Activated CD8-positive, alpha-beta memory T cell treated with anti-CD3 and anti-CD28 coated beads, Interleukin-2, amount 50 U/mL, for 24 hours (primary cell): ENCODE measurements around the gene KCNQ1.

Experiments used
- DNase-seq: peaks from one replicate; pipeline ENCODE4 v3.0.0-alpha.2; 2020; ENCODE audit errors: extremely low read depth

KCNQ1 gene

DNA sequence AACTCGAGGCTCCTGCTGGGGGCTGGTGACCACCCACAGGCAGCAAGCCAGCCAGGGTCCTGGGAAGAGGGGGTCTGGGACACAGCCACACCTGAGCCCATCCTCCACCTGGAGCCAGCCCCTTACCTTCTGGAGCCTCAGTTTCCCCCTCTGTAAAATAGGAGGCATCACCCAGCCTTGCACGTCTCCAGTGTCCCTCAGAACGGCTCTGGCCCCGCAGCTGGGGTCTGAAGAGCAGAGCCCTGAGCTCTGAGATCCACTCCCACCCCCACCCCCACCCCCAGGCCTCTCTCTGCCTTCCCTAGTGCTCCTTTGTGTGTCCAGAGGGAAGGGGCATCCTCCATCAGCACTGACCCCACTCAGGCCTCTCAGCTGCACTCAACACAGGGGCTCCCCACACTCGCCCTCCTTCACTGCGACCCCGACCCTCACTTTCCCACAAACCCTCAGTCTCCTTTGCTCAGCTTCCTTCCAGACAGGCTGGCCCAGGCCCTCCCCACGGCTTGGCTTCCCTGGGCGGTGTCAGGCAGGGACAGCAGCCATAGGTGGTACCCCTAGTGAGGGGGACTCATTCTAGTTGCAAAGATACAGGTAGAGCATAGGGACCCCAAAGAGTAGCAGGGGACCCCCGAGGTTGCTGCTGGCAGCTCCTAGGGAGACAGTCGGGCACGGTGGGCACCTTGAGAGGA lies 288.3 kb downstream of the KCNQ1 start:
- no peak for DNase-seq

DNA sequence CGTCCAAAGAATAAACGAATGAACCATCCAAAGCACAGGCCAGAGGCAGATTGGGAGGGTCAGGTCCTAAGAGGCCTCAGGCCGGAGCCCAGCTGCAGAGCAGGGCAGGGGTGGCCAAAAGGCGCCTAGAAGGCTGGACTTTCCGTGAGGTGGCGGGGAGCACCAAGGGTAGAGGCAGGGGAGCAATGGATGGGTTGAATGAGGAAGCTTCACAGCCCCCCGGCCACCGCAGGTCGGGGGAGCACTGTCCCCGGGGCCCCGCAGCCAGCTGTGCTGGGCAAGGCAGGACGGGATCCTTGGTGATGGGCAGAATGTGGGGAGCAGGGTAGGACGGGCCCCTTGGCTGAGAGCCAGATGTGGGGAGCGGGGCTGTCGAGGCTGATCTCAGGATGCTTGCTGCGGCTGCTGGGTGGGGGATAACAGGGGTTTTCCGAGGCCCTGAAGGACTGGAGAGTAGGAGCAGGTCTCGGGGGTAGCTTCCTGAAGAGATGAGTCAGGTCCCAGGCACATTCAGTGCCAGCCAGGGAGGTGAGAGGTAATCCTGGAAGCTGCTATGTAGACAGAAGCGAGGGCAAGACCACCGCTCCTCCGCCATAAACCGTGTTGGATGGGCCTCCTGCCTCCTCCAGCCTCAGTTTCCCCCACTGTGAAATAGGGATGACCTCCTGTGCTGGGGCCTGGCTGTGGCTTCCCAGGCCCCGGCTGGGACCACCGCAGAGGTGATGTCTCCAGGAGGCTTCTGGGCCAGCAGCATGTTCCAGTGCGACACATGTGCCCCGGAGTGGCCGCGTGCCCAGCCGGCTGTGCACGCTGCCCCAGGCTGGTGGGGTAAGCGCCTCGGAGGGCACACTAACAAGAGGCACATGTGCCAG lies 289.6 kb downstream of the KCNQ1 start:
- no peak for DNase-seq

DNA sequence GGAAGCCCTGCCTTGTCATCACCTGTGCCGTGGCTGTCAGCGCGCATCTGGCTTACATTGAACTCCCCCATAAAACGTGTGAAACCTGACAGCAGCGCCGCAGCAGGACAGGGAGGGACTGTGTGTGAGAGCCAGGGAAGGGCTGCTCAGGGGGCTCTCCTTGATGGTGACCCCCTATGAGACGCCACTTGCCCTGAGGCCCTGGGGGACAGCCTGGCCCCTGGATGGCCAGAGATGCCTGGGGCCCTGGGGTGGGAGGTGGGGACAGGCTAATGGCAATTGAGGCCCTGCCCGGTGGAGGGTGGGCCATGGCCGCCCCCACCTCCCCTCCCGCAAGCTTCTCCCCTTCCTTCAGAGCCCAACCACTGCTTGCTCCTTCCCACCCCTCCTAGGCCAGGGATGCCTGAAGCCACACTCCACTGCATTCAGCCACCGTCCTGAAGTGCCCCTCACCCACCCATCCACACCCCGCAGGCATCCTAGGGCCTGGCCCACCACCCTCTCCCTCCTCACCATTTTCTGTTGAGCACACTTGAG lies 290.3 kb downstream of the KCNQ1 start:
- DNase-seq: no peak

DNA sequence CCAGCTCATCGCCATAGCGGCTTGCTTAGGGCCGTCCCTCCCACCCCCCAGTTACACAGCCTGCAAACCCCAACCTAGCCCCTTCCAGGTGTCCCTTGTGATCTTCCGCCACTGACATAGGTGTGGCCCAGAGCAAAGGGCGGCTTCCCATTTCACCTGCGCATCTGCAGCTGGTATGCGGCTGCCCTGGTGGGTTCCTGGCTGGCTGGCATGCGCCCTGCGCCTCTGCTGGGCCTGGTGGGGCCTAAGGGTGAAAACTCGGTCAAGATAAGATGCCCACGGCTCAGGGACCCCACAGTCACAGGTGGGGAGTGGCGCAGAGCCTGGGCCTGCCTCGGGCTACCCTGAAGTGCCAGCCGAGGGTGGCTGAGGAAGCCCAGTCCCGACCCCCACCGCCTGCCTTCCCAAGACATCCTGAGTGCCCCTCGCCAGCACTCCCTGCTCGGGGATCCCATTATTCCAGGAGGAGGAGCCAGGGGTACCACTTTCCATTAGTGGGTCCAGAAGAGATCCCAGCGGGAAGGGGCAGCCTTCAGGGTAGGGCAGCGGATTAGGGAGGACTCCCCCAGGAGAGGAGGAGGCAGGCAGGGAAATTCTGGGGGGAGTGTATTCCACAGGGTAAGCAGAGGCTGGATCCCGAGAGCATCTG lies 291.9 kb downstream of the KCNQ1 start:
- no peak for DNase-seq

DNA sequence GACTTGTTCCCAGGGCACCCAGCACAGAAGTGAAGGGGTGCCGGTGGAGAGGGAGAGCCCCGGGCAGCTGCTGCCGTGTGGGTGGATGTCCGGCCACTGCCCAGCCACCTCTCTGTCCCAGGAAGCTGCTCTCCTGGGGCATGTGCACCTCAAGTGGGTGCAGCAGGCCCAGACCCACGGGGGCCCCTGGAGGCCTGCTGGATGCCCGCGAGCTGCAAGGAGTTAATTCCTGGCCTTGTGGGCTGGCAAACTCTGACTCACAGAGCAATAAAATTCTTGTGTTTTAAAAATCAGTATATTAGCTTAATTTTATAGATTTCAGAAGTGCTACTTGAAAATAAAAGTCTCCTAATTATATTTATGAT lies 292.4 kb downstream of the KCNQ1 start:
- no peak for DNase-seq

DNA sequence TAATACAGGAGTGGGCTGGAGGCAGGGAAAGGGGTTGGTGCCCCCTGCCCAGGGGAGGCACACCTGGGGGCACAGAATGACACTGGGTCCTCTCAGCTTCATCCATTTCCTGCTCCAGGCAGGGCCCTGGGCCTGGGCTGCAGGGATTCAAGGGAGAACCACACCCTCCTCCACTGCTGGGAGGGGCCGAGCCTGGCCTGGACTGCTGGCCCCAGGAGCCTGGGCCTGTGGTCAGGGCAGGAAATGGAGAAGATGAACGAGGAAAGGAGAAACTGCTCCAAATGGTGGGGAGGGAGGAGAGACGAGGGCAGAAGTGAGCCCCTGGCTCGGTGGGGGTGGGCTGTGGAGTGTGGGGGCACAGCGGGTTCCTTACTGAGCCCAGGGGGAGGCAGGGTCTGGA lies 293.1 kb downstream of the KCNQ1 start:
- no peak for DNase-seq

DNA sequence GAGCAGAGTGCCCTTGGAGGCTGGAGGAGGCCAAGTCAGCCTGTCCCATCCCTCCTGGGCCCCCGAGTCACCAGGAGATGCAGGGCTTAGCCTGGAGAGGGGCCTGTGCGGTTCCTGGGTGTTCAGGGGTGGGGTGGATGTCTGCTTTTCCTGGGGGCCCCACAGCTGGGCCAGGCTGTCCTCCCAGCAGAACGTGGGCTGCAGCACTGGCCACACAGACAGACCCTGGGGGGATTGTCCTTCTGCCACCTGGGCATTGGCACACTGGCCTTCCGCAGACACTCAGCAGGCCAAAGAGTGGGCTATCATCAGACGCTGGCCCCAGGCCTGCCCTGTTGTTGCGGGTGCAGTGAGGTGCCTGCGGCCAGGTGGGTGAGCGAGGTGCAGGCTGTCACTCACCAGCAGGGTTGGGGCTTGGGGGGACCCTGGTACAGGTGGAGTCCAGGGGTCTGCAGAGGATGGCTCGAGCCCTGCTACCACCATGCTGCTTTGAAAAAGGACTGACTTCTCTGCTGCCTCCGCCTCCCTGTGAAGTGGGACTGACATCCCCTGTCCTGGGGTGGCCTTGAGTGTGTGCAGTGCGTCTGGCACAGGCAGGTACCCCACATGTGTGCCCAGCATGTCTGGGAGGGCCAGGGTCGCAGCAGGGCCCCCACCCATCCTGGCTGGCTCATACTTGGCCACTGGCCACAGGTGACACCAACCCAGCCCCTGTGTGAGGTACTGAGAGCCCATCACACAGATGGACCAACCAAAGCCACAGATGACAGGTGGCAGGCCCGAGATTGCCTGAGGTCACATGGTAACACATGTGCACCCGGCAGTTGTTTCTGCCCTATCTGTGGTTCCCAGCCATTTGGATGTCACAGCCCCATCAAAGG lies 294.0 kb downstream of the KCNQ1 start:
- DNase-seq: no peak

DNA sequence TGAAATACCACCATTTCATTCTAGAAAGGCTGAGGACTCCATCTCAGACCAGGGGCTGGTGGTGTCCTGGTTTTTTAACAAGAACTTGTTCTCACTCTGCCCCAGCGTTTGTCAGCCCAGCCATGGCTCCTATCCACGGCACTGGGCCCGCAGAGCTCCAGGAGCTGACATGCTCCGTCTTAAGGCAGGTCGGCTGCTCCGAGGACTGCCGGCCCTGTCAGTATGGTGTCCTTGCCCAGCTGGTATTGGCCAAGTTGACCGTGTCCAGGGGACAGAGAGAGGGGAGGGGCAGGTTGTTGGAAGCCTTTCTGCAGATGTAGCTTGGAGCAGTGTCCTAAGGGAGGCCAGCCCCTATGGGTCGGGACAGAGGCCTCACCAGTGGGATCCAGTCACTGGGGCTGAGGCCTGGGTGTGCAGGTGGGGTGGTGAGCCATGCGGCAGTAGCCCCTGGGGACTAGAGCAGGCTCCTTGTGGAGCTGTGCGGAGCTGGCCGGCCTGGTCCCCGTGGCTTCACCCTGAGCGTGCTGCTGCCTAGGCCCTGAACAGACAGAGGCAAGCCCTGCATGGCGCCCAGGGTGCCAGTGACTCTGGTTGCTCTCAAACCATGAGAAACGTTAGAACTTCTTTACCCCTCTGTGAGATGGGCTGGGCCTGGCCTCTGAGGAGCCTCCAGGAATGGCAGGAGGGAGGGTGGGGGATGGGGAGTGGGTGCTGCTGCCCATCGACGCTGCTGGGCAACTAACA lies 294.9 kb downstream of the KCNQ1 start:
- DNase-seq: no peak

DNA sequence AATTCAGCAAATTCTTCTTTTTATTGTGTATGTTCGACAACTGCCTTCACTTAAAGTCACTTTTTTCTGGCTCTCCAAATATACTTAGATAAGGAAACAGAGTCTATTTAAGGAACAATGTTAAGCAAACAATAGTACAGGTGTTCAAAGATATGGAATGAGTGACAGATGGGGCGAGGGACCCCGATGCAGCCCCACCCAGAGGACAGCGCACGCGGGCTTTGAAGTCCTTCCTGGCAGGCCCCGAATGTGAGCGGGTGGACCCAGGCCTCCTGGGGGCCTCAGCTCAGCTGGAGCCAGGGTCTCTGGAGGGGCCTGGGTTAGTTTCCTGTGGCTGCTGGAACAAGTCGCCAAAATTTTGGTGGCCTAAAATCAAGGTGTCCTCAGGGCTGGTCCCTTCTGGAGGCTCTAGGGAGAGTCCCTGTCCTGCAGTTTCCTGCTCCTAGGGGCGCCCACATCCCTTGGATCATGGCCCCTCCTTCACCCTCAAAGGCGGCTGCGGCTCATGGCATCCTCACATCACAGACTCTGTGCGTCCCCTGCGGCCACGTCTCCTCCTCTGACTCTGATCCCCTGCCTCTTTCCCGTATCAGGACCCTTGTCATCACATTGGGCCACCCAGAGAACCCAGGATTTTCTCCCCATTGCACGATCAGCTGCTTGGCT lies 295.6 kb downstream of the KCNQ1 start:
- DNase-seq: no peak

DNA sequence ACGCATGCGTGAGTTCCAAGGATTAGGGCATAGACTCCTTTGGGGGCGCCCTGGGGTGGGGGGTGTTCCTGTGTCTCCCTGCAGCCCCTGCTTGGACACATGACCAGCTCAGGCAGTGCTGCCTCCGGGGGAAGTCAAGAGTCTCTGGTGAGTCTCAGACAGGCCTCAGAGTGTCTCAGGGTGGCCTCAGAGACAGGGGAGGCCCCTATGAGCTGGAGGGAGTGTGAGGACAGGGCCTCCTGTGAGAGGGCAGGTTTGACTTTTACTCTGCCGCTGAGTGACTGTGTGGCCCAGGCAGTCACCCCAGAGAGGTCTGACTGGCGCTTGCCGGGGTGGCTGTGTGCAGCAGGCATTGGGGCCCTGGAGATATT lies 296.2 kb downstream of the KCNQ1 start:
- no peak for DNase-seq

DNA sequence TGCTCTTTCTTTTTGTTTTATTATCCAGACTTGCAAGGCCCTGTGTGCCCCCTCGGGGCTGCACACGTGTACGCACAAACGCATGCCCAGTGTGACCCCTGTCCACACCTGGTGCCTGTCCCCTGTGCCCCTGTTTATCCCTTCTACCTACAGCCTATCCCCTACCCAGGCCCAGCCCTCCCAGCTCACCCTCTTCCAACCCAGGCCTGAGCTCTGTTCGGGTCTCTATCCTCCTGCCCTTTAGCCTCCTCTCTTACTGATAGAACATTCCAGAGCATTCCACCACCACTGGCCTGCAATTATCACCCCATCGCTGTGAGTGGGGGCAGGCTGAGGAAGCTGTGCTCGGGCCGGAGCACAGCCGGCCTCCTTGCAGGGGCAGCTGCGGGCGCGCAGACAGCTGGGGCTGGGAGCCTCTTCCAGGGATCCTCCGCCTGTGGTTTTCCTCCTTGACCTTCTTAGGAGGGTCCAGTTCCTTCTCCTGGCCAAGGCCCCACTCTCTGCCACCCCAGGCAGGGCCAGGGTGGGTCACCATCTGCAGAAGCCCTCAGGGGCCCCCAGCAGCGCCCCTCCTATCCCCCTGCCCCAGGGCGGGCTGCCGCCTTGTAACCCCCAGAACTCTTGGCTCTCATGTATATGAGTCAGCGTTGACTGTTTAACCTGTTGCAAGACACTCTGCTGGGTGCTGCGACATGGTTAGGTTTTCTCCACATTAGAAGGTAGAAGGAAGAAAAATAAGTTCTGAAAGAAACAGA lies 296.7 kb downstream of the KCNQ1 start:
- DNase-seq: no peak

DNA sequence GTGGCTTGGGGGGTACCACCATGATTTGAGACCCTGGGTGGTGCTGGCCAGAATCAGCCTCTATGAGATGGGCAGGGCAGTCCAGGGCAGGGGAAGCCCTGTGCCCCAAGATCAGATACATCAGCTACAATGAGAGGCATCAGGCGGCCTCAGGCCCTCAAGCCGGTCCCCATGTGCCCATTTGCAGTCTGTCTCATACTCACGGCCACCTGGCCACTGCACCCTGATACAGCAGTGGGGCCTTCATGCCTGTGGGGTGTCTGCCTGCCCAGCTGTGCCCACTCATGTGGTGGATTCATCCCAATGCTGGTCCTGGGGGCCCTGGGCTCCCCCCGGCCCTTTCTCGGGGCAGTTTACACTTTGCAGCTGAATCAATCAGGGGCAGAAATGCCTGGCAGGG lies 297.4 kb downstream of the KCNQ1 start:
- DNase-seq: no peak

DNA sequence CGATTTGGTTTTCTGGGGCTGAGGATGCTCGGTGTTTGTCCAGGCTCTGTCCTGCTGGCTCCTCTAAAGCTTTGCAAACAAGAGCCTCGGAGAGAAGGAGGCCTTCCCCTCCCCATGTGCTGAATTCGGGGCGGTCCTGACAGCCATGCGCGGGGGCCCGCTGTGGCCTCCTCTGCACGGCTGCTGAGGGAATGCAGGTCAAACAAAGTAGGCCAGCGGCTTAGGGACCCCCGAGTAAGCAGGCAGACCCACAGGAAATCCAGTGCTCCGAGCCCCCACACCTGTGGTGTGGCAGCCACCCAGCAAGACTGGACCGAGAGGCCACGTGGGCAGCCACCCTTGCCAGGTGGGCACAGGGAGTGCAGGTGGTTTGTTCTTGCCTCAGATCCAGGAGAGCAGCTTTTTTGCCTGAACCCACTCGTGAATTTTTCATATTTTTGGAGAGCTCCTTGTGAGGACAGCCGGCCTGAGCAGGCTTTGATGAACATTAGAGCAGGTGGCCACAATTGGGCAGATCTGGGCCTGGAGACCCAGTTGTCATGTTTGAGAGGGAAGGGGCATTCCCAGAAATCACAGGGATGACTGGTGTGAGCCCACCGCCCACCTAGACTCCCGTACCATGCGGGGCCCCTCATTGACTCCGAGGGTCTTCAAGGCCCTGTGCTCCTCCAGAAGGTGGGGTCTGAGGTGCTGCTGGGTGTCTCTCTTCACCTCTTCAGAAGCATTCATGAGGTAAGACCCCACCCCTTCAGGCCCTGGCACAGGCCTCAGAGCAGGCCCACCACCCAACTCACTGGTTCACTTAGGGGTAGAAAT lies 298.0 kb downstream of the KCNQ1 start:
- no peak for DNase-seq

DNA sequence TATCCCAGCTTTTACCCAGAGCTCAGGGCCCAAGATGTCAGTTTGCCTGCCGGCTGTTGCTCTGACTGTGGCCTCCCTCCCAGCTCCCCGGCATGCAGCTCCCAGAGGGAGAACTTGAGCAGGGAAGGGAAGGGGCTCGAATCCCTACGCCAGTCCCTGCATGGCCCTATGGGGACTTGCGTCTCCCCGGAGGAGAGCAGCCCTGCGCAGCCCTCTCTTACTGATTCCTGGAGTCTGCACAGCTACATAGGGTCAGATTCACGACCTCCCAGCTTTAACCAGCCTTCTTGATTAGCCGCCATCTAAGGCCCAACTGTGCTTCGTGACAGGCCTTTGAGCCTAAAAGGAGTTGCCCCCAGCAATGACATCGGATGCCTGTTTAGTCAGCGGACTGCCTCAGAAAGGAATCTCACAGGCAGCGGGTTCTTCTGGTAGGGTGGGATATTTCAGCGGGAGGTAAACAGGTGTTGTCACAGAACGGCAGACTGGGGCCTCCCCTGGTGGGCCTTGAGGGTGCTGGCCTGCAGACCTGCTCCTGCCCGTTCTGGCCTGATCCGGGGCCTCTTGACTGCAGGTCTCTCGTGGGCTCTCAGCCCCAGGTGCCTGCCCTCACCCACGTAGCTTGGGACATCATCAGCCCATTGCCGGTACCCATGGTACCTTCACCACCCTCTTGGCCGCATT lies 298.8 kb downstream of the KCNQ1 start:
- DNase-seq: no peak

DNA sequence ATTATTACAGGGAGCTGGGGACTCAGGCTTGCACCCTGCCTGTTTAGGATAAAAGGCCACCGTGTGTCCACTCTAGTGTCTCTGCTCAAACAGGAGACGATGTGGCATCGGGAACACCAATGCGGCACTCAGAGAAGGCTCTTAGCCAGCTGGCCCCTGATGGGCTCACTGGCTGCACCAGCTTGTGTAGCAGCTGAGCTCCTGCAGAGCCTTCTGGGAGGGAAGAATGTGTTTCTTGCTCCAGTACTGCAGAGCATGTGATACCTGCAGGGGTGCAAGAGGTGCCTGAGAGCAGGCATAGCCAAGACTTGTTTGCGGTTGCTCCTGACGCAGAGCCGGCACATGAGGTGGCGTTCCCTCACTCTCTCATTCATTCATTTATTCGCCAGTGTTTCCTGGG lies 299.4 kb downstream of the KCNQ1 start:
- no peak for DNase-seq

DNA sequence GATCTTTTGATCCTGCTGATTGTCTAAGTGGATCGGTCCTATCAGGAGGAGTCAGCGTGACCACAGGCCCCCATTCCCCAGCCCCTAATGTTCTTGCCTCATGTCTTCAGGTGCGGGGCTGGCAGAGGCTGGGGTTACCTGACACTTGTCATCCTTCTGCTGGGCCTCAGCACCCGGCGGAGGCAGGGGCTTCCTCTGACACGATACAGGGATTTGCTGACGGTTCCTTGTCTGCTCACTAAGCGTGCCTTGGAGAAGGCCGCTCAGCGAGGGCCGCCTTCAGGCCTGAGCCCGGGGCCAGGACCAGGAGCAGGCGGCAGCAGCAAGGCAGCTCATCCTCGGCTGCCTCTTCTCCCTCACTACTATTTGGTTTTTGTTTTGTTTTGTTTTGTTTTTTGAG lies 300.7 kb downstream of the KCNQ1 start:
- DNase-seq: no peak

DNA sequence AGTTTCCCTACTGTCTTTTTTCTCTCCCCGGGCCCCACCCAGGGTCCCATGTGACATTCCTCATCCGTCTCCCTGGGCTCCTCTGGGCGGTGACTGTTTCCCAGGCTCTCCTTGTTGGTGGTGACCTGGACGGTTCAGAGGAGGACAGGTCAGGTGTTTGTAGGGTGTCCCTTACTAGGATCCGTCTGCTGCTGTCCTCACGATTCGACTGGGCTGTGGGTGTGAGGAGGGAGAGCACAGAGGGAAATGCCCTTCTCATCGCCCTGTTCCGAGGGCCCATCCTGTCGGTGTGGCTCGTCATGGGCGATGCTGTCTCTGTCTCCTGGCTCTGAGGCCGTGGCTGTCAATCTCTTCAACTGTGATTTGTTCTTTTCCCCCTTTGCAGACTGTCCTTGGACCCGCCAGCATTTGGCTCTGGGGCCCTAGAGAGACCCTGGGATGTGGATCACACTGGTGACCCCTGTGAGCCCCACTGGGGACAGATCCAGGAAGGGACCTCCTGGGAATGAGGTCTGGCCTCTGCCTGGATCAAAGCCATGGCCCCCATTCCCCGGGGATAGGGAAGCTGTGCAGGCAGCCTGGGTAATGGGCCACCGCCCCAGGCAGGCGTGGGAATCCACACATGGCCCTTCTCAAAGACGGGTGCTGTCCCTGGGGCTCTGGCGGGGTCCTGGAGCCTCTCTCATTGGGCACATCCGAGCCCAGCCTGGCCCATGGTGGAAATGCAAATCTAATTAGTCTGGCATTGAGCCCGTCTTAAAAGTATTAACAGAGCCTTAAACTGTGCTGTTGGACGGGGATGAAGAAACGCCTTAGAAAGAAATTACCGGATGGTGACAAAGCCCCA lies 301.8 kb downstream of the KCNQ1 start:
- no peak for DNase-seq
